Pancreas (tissue), 10 donors: ENCODE measurements around the gene TPSG1. TPM values are rescaled to one million over a fixed set of nuclear protein-coding genes. Genes with fewer than 3 reads are reported as not detected.
"Not testable (repeated sequence)": the region's sequence is repeated elsewhere in the genome, so short reads cannot be mapped to it uniquely, and the experiment has no call there.

ENCODE experiments used
- ATAC-seq, 4 donors: fragments of 200-7000 bp; cut with Tn5 transposase; one replicate each; pipeline versions ENCODE4 v1.8.0 to v1.9.1; 2020; ENCODE audit warnings: mild to moderate bottlenecking in 4 of 4, moderate library complexity in 4 of 4
- DNase-seq, 6 donors: peaks; one replicate each; pipeline ENCODE4 v3.0.0-alpha.2; 2020
- FAIRE-seq: peaks from 2 replicates; lab custom pipeline; 2012; peaks lifted over from hg19 to GRCh38; lab: Jason Lieb, UNC
- H3K27ac ChIP-seq, 4 donors: fragments of 200-600 bp; sonication (generic); 1 replicate in 3 of 4; 2 replicates in 1 of 4; pipeline versions ENCODE4 v1.5.0 to v1.8.0; 2020
- H3K27me3 ChIP-seq, 4 donors: fragments of 200-600 bp; one replicate each; pipeline ENCODE4 v1.8.0; 2021
- H3K36me3 ChIP-seq, 3 donors: fragments of 200-600 bp; sonication (generic) in 1 of 3; one replicate each; pipeline versions ENCODE4 v1.5.0 to v1.8.0; 2020 to 2021
- H3K4me1 ChIP-seq, 3 donors: fragments of 200-600 bp; one replicate each; pipeline ENCODE4 v1.8.0; 2021
- H3K4me3 ChIP-seq, 4 donors: fragments of 200-600 bp; sonication (generic) in 2 of 4; one replicate each; pipeline versions ENCODE4 v1.5.0 to v1.8.0; 2020 to 2021
- H3K9me3 ChIP-seq, 4 donors: fragments of 200-600 bp; one replicate each; pipeline ENCODE4 v1.8.0; 2021
- WGBS, 2 donors: extraction: QIAGEN DNeasy Blood & Tissue Kit; methylation state at CpG; one replicate each; pipeline ENCODE4 v1.1.7; 2013; 5-methylcytosine and 5-hydroxymethylcytosine counted together
- intact Hi-C, 3 donors: fragments of 100-400 bp; cut with DNase I; formaldehyde crosslinking; loops; one replicate each; pipeline versions ENCODE4 v1.11.1 to v1.14.2; 2022
- polyA plus RNA-seq, 2 donors: library from polyadenylated mRNA; stranded (reverse); fragments of 200-250 nt; gene quantifications; one replicate each; pipeline ENCODE4 v1.2.3, GENCODE V29; 2013
- total RNA-seq, 6 donors: library from RNA; stranded (reverse); fragmentation: NEBNext Ultra II Directional in 4 of 6; extraction: Animal tissue kit (Norgen Biotek cat#: 25700) in 4 of 6; gene quantifications; one replicate each; pipeline versions ENCODE4 v1.2.1 to v1.2.4, GENCODE V29; 2021 to 2023
- TF ChIP-seq, protein P1 (sequence below), 4 donors: fragments of 200-600 bp; sonication (generic) in 3 of 4; IDR thresholded peaks; one replicate each; pipeline versions ENCODE4 v1.5.0 to v1.8.0; 2021; ENCODE audit warnings: antibody characterized with exemption in 4 of 4
- donor health status: healthy with polysubstance abuse.
- donor health status: DM: no; HTN: no; CAD: no; lungs with moderate emphysema.
- donor health status: DM: no; HTN: no; CAD: no.
- donor health status: control.
- donor health status: control.
- donor health status: Bipolar disorder and iron deficiency.
- donor health status: DM: yes; HTN: yes; CAD: no.
- donor health status: DM: no; HTN: no; CAD: no.
- donor health status: DM: no; HTN: no; CAD: no.
- donor health status: DM: yes; HTN: yes; CAD: no.

TPSG1 gene
- total and polyA plus RNA-seq, 8 donors = 0.12 to 0.26 TPM; not detected in 6

DNA sequence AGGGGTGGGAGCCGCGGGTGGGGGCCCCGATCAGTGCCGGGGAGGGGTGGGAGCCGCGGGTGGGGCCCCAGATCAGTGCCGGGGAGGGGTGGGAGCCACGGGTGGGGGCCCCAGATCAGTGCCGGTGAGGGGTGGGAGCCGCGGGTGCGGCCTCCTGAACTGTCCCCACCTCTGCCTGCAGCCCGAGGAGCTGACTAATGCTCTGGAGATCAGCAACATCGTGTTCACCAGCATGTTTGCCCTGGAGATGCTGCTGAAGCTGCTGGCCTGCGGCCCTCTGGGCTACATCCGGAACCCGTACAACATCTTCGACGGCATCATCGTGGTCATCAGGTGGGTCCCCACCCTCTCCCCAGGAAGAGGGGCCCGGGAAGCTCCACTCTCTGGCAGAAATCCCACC lies 20.1 kb downstream of the TPSG1 start:
- no peak for FAIRE-seq
- no peak overlapping the region for H3K4me3 ChIP-seq
- 62 to 81% methylated on average over 10 to 14 of the region's 21 CpGs for WGBS, 2 donors
- no peak overlapping the region for H3K27ac ChIP-seq
- no peaks in the 10 kb centered on the region for H3K27me3 ChIP-seq
- TF ChIP-seq, protein P1, sequence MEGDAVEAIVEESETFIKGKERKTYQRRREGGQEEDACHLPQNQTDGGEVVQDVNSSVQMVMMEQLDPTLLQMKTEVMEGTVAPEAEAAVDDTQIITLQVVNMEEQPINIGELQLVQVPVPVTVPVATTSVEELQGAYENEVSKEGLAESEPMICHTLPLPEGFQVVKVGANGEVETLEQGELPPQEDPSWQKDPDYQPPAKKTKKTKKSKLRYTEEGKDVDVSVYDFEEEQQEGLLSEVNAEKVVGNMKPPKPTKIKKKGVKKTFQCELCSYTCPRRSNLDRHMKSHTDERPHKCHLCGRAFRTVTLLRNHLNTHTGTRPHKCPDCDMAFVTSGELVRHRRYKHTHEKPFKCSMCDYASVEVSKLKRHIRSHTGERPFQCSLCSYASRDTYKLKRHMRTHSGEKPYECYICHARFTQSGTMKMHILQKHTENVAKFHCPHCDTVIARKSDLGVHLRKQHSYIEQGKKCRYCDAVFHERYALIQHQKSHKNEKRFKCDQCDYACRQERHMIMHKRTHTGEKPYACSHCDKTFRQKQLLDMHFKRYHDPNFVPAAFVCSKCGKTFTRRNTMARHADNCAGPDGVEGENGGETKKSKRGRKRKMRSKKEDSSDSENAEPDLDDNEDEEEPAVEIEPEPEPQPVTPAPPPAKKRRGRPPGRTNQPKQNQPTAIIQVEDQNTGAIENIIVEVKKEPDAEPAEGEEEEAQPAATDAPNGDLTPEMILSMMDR (IDR thresholded peaks at IDR 0.05) = no peak
- intact Hi-C loops = no loop called here
- no peak for ATAC-seq
- no peaks in the 10 kb centered on the region for H3K9me3 ChIP-seq
- no peaks in the 10 kb centered on the region for H3K36me3 ChIP-seq
- no peaks in the 10 kb centered on the region for H3K4me1 ChIP-seq
- no peak for DNase-seq

DNA sequence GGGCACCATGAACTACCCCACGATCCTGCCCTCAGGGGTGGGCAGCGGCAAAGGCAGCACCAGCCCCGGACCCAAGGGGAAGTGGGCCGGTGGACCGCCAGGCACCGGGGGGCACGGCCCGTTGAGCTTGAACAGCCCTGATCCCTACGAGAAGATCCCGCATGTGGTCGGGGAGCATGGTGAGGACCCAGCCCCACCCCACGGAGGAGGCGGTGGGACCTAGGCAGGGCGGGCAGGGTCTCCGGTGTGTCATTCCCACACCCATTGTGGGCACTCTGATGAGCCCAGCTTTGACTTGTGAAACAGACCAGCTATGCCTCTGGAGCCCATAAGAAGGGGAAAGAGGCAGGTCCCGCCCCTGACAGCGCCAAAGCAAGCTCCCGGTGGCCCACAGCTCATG lies 22.8 kb downstream of the TPSG1 start:
- TF ChIP-seq, protein P1 (IDR thresholded peaks at IDR 0.05) = no peak
- Histone ChIP-seq H3K4me1 (no peaks in the 10 kb centered on the region), H3K27me3 (no peaks in the 10 kb centered on the region), H3K36me3 (no peaks in the 10 kb centered on the region), H3K9me3 (no peaks in the 10 kb centered on the region), H3K4me3 (no peak overlapping the region), H3K27ac (no peak overlapping the region)
- 82 to 84% methylated on average over 18 of the region's 18 CpGs for WGBS, 2 donors
- no peak for DNase-seq
- FAIRE-seq = no peak
- ATAC-seq = no peak
- intact Hi-C loops = no loop called here

DNA sequence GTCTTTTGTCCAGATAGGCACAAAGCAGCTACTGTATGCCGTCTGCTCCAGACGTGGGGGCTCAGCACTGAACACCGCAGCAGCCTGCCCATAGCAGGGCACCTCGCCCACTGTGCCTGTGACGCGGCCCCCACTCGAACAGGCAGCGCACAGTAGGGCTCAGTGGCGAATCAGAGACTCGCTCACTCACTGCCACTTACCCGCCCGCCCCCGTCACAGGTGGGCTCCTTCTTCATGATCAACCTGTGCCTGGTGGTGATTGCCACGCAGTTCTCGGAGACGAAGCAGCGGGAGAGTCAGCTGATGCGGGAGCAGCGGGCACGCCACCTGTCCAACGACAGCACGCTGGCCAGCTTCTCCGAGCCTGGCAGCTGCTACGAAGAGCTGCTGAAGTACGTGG lies 23.6 kb downstream of the TPSG1 start:
- no peak overlapping the region for H3K27ac ChIP-seq
- intact Hi-C loops = no loop called here
- no peak for ATAC-seq
- no peaks in the 10 kb centered on the region for H3K4me1 ChIP-seq
- FAIRE-seq = no peak
- no peaks in the 10 kb centered on the region for H3K36me3 ChIP-seq
- H3K4me3 ChIP-seq = no peak overlapping the region
- H3K27me3 ChIP-seq = no peaks in the 10 kb centered on the region
- WGBS, 2 donors = 71 to 81% methylated on average over 25 of the region's 25 CpGs
- DNase-seq = no peak
- TF ChIP-seq, protein P1 (IDR thresholded peaks at IDR 0.05) = no peak
- no peaks in the 10 kb centered on the region for H3K9me3 ChIP-seq

DNA sequence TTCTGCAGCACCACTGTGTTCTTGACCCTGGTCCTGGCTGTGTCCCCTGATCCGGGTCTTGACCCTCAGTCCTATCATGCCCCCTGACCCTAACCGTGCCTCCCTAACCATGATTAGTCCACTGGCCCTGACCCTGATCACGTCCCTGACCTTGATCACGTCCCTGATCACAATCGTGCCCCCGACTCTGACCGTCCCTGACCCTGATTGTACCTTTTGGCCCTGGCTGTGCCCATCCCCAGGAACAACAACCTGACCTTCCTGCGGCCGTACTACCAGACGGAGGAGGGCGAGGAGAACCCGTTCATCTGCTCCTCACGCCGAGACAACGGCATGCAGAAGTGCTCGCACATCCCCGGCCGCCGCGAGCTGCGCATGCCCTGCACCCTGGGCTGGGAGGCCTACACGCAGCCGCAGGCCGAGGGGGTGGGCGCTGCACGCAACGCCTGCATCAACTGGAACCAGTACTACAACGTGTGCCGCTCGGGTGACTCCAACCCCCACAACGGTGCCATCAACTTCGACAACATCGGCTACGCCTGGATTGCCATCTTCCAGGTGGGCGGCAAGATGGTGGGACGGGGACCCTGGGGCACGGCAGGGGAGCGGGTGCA lies 24.9 kb downstream of the TPSG1 start:
- H3K4me3 ChIP-seq = no peak overlapping the region
- no peaks in the 10 kb centered on the region for H3K27me3 ChIP-seq
- no peaks in the 10 kb centered on the region for H3K36me3 ChIP-seq
- no peaks in the 10 kb centered on the region for H3K4me1 ChIP-seq
- H3K27ac ChIP-seq = no peak overlapping the region
- DNase-seq = no peak
- intact Hi-C loops = no loop called here
- TF ChIP-seq, protein P1 (IDR thresholded peaks at IDR 0.05) = no peak
- FAIRE-seq = no peak
- ATAC-seq = no peak
- WGBS, 2 donors = 77 to 82% methylated on average over 38 of the region's 38 CpGs
- no peaks in the 10 kb centered on the region for H3K9me3 ChIP-seq

DNA sequence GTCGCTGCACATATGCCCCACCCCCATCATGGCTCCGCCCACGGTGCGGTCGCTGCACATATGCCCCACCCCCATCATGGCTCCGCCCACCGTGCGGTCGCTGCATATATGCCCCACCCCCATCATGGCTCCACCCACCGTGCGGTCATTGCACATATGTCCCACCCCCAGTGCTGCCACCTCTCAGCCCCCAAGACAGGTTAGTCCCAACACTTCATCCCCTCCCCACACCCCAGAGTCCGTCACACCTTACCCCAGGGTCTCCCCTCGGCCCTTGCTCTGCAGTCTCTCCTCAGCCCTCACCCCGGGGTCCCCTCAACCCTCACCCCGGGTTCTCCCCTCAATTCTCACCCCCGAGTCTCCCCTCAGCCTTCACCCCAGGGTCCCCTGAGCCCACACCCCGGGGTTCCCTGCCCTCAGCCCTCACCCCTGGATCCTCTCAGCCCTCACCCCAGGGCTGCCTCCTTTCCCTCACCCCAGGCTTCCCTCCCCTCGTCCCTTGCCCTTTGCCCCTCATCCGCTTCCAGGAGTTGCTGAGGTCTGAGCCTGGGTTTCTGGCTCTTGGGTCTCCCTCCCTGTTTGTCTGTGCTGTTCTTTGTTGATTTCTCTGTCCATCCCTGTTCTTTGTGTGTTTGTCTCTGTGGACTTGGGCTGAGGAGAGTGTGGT lies 25.6 kb downstream of the TPSG1 start:
- ATAC-seq (no peak), DNase-seq (no peak), FAIRE-seq (no peak)
- TF ChIP-seq, protein P1 (IDR thresholded peaks at IDR 0.05) = no peak
- Histone ChIP-seq H3K9me3 (no peaks in the 10 kb centered on the region), H3K36me3 (no peaks in the 10 kb centered on the region), H3K27me3 (no peaks in the 10 kb centered on the region), H3K4me1 (no peaks in the 10 kb centered on the region), H3K4me3 (no peak overlapping the region), H3K27ac (no peak overlapping the region)
- intact Hi-C loops = loop anchor here in 1 of 3 donors (10.0 kb wide), 1 partner anchor 385 kb away; no protein-coding TSS in a partner anchor
- WGBS, 2 donors = 66 to 71% methylated on average over 12 to 15 of the region's 19 CpGs

DNA sequence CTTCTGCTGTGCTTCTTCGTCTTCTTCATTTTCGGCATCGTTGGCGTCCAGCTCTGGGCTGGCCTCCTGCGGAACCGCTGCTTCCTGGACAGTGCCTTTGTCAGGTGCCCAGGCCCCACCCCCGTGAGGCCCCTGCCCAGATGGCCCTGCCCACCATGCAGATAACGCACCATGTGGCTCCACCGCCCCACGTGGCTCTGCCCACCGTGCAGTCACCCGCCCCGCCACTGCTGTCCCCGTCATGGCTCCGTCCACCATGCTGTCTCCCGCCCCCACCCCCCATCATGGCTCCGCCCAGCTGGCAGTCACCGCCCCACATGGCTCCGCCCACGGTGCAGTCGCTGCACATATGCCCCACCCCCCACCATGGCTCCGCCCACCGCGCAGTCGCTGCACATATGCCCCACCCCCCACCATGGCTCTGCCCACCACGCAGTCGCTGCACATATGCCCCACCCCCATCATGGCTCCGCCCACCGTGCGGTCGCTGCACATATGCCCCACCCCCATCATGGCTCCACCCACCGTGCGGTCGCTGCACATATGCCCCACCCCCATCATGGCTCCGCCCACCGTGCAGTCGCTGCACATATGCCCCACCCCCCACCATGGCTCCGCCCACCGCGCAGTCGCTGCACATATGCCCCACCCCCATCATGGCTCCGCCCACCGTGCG lies 26.3 kb downstream of the TPSG1 start:
- H3K4me3 ChIP-seq, FAIRE-seq, H3K27me3 ChIP-seq, H3K4me1 ChIP-seq, H3K36me3 ChIP-seq, H3K9me3 ChIP-seq, ATAC-seq, DNase-seq, H3K27ac ChIP-seq: not testable (repeated sequence)
- WGBS, 2 donors = 80 to 85% methylated on average over 40 to 44 of the region's 44 CpGs
- intact Hi-C loops = loop anchor here in 1 of 3 donors (10.0 kb wide), 1 partner anchor 384 kb away; no protein-coding TSS in a partner anchor
